NK-92 (cell line): Measurements from ENCODE around the gene ZDHHC5.

ENCODE experiments used
- DNase-seq: peaks from one replicate; lab custom pipeline; 2025; ENCODE audit not compliant: unreplicated experiment; lab: John Stamatoyannopoulos, UW

The ZDHHC5 gene, protein sequence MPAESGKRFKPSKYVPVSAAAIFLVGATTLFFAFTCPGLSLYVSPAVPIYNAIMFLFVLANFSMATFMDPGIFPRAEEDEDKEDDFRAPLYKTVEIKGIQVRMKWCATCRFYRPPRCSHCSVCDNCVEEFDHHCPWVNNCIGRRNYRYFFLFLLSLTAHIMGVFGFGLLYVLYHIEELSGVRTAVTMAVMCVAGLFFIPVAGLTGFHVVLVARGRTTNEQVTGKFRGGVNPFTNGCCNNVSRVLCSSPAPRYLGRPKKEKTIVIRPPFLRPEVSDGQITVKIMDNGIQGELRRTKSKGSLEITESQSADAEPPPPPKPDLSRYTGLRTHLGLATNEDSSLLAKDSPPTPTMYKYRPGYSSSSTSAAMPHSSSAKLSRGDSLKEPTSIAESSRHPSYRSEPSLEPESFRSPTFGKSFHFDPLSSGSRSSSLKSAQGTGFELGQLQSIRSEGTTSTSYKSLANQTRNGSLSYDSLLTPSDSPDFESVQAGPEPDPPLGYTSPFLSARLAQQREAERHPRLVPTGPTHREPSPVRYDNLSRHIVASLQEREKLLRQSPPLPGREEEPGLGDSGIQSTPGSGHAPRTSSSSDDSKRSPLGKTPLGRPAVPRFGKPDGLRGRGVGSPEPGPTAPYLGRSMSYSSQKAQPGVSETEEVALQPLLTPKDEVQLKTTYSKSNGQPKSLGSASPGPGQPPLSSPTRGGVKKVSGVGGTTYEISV

DNA sequence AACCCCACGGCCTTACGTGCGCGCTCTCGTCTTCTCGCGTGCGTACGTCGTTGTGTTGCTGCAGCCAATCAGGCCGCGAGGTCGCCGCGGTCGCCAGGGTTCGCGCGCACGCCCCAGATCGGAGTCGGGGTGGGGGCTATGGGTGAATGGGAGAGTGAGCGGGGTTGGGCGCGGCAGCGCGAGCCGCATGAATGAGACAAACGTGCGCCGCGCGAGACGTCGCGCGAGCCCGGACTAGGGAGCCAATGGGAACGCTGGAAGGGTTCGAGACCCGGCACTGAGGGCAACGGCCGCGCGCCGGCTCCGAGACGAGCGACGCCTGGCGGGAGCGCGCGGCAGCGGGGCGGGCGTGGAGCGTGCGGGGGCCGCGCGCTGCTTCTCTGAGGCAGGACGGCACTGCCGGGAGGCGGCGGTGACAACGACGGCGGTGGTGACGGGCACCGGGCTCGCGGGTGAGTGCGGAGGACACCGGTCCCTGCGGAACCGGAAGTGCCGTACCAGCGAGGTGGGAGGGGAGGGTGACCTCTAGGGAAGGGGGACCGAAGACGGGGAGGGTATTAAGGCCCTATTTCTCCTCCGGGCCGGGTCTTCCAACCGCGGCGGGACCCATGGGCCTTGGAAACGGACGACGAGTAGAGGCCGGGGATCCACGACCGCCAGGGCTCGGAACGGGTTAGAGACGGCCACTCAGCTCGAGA, at the start of gene ZDHHC5:
TSS of gene ZDHHC5 (plus strand) at position 379 of the 698 bp plus-strand sequence. CDS start 4,977 bp downstream, outside the sequence.
- peak; percentile 91 for DNase-seq

DNA sequence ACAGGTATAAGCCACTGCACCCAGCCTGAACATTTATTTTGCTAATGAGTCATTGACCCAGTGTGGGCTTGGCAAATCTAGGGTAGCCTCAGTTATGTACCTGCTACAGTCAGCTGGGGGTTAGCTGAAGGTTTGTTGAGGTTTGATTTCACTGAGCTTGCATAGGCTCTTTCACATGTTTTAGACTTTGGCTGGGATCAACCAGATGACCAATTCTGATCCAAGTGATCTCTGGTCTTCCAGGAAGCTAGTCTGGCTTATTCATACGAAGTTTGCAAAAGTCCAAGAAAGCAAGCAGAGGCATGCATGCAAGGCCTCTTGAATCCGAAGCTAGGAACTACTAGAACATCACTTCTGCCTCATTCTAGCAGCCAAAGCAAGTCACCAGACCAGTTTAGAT, 49.5 kb upstream of the ZDHHC5 start:
- DNase-seq = no peak

- no peak for DNase-seq
Measured at GRCh38 chr11:57619331-57619730, 48.6 kb upstream of the ZDHHC5 start.

DNA sequence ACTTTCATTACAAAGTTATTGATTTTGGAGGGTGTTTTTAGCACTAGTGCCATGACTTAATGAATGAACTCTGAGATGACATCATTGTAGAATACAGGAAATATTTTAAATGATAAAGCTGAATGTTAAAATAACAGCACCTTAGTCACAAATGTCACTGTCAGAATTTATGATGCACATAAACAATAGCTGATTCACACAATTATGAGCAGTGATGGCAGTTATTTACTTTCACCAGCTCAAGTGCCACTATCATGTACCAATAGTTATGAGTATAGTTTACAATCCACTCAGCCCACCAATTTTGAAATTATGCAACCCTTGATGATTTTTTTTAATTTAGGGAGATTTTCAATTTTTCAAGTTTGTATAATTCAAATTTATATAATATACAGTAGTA, 47.4 kb upstream of the ZDHHC5 start:
- DNase-seq = no peak

DNA sequence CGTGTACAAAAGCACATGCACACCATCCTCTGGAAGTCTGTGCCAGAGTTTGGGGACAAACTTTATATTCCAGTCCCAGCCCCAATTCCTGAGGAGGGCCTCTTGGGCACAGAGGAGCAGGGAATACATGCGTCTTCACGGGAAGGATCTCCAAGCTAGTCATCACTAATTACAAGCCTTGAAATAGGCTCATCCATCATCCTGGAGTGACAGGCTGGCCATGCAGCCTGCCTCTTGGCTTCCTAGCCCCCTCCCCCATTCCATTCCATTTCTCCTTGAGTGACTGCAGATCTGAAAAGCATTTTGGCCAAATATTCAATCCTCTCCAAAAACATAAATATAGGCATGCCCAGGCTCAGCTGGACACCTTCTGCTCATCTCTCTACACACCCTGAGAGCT, 45.7 kb upstream of the ZDHHC5 start:
- no peak for DNase-seq

DNA sequence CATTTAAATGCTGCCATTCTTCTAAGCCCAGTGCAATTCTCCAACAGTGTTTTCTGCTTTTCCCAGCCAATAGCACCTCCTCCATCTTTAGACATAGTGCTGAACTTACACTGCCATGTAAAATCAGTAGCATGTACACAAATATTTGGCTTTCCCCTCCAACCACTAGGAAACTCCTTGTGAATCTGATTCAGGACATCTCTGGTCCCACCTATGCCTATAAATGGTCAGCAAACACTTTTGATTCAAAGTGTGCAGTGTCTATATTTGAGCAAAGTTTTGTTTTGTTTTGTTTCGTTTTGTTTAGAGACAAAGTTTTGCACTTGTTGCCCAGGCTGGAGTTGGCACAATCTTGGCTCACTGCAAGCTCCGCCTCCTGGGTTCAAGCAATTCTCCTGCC, 43.0 kb upstream of the ZDHHC5 start:
- no peak for DNase-seq

- DNase-seq = no peak
Measured at GRCh38 chr11:57626895-57627294, 41.0 kb upstream of the ZDHHC5 start.

DNA sequence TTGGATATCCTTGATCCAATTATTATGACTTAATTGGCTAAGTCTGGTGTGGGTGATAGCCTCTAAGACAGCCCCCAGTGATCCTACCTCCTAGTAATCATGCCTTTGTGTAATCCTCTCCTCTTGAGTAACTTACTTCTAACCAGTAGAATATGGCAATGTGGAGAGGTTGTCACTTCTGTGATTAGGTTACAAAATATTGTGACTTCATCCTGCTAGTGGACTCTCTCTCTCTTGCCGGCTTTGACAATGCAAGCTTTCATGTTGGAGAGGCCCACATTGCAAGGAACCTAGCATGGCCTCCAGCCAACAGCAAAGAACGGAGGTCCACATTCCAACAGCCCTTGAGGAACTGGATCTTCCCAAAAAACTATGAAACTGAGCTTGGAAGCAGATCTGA, 37.7 kb upstream of the ZDHHC5 start:
- DNase-seq = no peak

GRCh38 chr11:57632116-57632515, 35.8 kb upstream of the ZDHHC5 start:
- DNase-seq = no peak

DNA sequence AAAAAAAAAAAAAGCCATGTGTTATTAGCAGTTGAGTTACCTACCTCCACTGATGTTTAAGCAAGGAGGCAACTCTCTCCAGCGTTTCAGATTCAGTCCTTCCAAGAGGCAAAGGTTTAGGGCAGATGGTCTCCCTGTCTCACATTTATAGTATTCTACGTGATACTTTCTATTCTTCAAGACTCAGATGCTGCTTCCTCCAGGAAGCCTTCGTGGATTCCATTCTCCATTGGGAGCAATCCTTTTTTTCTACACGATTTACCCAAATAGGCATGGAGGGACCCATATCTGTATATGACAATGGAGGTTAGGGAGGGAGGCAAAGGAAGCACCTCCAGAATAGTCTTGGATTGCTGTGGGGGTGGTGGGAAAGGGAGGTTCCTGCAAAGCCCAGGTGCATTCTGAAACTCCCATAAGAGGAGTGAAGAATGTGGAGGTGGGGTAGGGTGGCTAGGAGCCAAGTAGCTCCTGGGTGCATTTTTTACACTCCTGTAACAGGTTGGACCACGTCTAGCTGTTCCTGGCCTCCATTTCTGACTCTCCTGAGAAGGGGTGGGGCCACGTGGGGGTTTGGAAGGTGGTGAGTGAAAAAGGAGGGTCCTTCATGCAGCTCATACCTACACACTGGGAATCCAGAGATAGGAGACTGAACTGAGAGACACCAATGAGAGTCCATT, 34.4 kb upstream of the ZDHHC5 start:
- DNase-seq = no peak

DNA sequence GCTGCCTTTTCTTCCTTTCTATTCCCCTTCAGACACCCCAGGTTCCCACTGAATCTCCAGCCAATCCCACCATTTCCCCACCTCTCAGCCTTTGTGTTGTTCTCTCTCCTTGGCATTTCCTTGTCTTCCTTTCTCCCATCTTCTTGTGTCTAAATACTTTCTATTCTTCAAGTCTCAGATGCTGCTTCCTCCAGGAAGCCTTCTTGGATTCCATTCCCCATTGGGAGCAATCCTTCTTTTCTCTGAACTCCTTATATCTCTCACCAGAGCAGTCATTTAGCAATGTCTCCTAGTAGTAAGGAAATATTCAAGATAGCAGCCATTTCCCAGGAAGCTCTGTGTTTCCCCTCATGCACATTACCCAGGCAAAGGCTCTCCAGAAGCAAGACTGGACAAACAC, 33.6 kb upstream of the ZDHHC5 start:
- no peak for DNase-seq

DNA sequence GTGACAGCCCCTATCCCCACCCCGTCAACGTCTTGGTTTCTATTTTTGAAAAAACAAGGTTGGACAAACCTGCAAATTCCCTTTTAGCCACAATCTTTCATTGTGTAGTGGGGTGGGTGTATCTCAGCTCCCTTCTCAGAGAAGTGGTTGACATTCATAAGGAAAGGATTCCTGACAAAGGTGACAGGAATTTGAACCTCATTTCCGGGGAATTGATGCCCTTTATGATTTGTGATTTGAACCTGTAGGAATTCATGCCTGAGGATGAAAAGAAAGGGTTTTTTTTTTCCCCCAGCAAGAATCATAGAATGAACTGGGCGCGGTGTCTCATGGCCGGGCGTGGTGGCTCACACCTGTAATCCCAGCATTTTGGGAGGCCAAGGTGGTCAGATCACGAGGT, 32.7 kb upstream of the ZDHHC5 start:
- DNase-seq = no peak

- DNase-seq = no peak
Measured at GRCh38 chr11:57637626-57638004, 30.3 kb upstream of the ZDHHC5 start.

- no peak for DNase-seq
Measured at GRCh38 chr11:57638005-57638781, 29.7 kb upstream of the ZDHHC5 start.

DNA sequence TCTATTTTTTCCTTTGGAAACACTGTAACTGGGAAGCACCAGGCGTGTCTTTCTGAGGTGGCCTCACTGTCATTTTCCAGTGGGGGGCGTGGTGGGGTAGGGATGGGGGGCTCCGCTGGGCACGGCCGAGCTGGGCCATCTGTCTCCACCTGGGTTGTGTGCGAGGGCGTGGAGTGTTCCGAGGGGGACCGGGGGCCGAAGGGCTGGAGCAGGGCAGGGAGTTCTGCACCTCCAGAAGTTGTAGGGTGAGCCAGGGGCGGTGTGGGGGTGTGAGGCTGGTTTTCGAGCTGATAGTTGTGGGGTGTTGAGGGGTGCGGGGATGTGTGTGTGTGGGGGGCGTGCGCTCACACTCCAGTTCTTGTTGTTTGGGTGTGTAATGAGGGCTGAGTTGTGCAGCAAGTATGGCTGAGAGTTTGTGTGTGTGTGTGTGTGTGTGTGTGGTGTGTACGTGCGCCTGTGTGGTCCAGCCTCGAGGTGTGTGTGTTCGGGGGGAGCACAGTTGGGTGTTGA, 29.0 kb upstream of the ZDHHC5 start:
- no peak for DNase-seq

DNA sequence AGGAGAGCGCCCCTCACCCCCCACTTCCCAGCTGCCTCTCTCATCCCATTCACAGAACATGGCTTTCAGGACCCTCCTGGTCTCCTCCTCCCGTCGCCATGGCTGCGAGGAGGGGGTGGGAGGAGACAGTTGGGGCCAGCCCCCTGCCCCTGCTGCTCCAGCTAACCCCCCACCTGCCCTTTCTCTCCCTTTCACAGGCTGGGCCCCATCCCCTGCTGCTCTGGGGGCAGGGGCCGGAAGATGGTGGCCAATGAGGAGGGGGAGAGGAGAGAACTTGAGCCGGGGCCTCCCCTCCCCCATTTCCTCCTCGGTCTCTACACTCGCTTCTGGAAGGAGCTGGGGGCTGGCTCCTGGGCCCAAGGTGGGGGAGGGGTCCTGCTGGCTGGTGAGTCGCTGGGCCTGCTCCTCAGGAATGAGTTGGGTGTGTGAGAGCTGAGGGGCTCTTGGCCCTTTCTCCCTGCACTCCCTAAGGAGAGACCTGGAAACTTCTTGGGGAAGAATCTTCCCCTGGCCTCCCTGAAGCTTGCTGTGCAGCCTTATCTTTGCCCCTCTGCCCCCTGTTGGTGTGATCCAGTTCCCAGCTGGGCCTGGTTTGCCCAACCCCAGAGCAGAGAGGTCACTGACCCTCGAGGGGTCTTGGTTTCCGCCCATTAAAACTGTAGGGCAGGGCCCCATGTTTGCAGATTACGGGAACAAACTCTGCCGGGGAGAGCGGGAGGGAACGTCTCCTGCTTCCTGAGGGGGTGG, 28.4 kb upstream of the ZDHHC5 start:
- DNase-seq = no peak

GRCh38 chr11:57640068-57640800, 27.7 kb upstream of the ZDHHC5 start:
- no peak for DNase-seq

DNA sequence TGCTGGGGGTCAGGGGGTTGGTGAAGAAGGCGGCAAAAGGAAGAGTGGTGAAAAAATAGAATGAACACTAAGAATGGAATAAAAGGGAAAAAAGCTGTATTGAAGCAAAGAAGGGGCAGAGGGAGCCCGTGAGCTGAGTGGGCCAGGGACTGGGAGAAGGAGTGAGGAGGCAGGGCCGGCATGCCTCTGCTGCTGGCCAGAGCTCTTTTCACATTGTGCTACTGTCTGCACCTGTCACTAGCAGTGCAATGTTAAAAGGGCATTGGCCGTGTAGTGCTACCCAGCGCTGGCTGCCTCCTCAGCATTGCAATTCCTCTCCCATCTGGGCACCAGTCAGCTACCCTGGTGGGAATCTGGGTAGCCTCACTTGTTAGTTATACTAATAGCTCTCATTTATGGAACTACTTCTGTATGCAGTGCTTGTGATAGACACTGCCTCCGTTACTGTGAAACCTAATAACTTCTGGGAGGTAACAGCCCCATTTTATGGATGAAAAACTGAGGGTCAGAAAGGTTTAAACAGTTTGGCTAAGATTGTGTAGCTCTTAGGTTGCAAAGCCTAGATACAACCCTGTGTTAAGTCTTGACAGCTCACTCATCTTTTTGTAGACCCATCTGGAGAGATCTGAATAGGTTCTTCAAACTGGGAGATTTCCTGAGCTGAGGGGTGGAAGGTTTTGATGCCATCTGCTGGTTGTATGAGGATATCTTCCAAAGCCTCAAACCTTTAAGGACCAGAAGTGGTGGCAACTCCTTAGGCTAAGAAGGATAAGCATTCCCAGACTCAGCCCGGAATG, 26.7 kb upstream of the ZDHHC5 start:
- DNase-seq = no peak
